ENCODE results near the gene OR2C1.

OR2C1 gene

DNA sequence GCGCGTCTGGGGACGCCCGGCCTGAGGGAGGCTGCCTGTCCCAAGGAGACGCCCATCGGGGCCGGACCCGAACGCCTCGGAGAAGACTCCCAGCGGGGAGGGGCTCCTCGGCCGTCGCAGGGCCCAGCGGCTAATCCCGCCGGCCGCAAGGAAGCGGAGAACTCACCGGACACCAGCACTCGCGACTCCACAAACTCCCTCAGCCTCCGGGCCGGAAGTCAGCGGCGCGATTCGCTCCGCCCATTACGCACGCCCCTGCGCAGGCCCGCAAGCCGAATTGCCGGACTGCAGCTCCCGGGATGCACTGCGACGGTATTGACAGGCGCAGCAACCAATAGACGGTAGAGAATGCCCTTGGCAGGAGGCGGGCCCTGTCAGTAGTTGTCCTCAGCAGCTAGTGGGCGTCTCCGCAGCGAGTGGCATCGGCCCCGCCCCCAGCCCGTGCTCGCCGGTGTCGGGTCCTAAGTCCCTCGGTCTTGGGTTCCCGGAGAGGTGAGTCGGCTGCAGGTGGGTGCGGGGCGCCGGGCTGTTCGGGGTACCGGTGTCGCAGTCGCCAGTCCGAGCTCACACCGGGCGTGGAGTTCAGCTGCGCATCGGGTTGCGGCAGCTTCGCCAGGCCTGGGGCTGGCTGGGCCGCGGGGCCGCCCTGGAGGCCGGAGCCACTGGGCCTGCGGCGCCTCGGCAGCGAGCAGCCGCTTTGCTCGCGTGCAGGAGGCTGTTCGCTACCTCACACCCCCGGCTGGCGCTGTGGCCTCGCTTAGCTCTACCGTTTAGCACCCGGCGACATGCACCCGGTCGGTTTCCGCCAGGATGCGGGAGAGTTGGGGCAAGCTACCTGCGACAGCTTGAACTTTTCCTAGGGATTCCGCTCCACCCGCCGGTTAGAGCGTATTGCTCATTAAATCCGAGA is 45.3 kb downstream of the OR2C1 start, which contains the start of the genes ZNF174 and ZSCAN32:
Gene ZNF174, plus strand, starts transcription at position 437 of the 910 bp plus-strand sequence. CDS start 790 bp downstream, outside the sequence.
Gene ZSCAN32, minus strand, starts transcription at position 226 of the 910 bp plus-strand sequence. CDS start 3,447 bp downstream, outside the sequence.
- H3K9me3 ChIP-seq (ENCODE audit: control insufficient read depth, low read depth, low read length), result peaks cover 5% of the 10 kb centered on the region

DNA sequence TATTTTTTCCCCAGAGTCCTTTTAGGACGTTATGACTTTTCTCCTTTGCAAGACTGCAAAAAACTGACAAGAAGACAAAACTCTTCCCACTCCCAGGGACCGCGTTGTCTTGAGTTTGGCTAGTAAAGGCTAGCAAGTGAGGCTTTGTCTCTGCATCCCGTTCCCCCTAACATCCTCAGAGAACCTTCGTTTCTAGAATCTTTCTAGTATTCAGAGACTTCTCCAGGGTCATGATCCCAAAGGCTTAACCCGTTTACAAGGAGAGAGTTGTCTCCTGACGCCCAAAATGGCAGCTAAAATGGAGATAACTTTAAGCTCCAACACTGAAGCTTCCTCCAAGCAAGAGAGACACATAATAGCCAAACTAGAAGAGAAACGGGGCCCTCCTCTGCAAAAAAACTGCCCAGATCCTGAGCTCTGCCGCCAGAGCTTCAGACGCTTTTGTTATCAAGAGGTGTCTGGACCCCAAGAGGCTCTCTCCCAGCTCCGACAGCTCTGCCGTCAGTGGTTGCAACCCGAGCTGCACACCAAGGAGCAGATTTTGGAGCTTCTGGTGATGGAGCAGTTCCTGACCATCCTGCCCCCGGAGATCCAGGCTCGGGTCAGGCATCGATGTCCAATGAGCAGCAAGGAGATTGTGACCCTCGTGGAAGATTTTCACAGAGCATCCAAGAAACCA is 46.2 kb downstream of the OR2C1 start:
- H3K9me3 ChIP-seq (ENCODE audit: control insufficient read depth, low read depth, low read length), result peaks cover 6% of the 10 kb centered on the region
- no peaks in the 10 kb centered on the region for H3K4me1 ChIP-seq (ENCODE audit: control insufficient read depth, low read depth, low read length)
- H3K27ac ChIP-seq (ENCODE audit: low read length), result no peak overlapping the region
- peak overlapping the region; percentile 96 for H3K4me3 ChIP-seq (ENCODE audit: low read length)
- peak overlapping the region; percentile 66 for H3K9ac ChIP-seq (ENCODE audit: low read length)
- H3K36me3 ChIP-seq (ENCODE audit: control insufficient read depth, low read depth, low read length), result peaks cover 13% of the 10 kb centered on the region
- H3K27me3 ChIP-seq (ENCODE audit: control insufficient read depth, insufficient read depth, low read length), result no peaks in the 10 kb centered on the region

More for the DNA sequence above, 45.3 kb downstream of the OR2C1 start, which contains the start of the genes ZNF174 and ZSCAN32:
- H3K4me1 ChIP-seq (ENCODE audit: control insufficient read depth, low read depth, low read length), result no peaks in the 10 kb centered on the region
- peaks cover 10% of the 10 kb centered on the region for H3K36me3 ChIP-seq (ENCODE audit: control insufficient read depth, low read depth, low read length)
- H3K9ac ChIP-seq (ENCODE audit: low read length), result peak within 1 kb of the TSS; percentile 86
- peak within 1 kb of the TSS; percentile 96 for H3K4me3 ChIP-seq (ENCODE audit: low read length)
- H3K27ac ChIP-seq (ENCODE audit: low read length), result peak within 1 kb of the TSS; percentile 33
- H3K27me3 ChIP-seq (ENCODE audit: control insufficient read depth, insufficient read depth, low read length), result no peaks in the 10 kb centered on the region

Measured in iPS-18a (cell line).